H9 (cell line): Measurements from ENCODE around the gene TTC3. TPM values are rescaled to one million over a fixed set of nuclear protein-coding genes. Genes with fewer than 3 reads are reported as not detected.
A peak's percentile ranks its signal among the peaks of the same experiment; 100 is the strongest.

Source experiments
- DNase-seq: peaks from one replicate; pipeline ENCODE4 v3.0.0-alpha.2; 2017
- H2AFZ ChIP-seq: one replicate; pipeline ENCODE4 v1.6.1; 2013; ENCODE audit warnings: mild to moderate bottlenecking, low read length, control low read depth, moderate library complexity
- H2AK5ac ChIP-seq: 2 replicates; pipeline ENCODE4 v1.6.1; 2013; ENCODE audit warnings: low read length, control low read depth, mixed read lengths; ENCODE audit not compliant: insufficient read length
- H2BK120ac ChIP-seq: one replicate; pipeline ENCODE4 v1.6.1; 2013; ENCODE audit warnings: low read depth, mild to moderate bottlenecking, low read length, control low read depth, inconsistent platforms; ENCODE audit not compliant: poor library complexity, severe bottlenecking
- H2BK12ac ChIP-seq: 2 replicates; pipeline ENCODE4 v1.6.1; 2013; ENCODE audit warnings: low read length, control low read depth, mixed read lengths, low read depth; ENCODE audit not compliant: insufficient read length
- H2BK15ac ChIP-seq: 2 replicates; pipeline ENCODE4 v1.6.1; 2013; ENCODE audit warnings: low read depth, low read length, control low read depth
- H2BK20ac ChIP-seq: one replicate; pipeline ENCODE4 v1.6.1; 2013; ENCODE audit warnings: low read depth, mild to moderate bottlenecking, low read length, control low read depth, inconsistent platforms; ENCODE audit not compliant: poor library complexity, severe bottlenecking
- H2BK5ac ChIP-seq: 2 replicates; pipeline ENCODE4 v1.6.1; 2013; ENCODE audit warnings: low read length, control low read depth, mixed read lengths; ENCODE audit not compliant: insufficient read length
- H3K14ac ChIP-seq: 2 replicates; pipeline ENCODE4 v1.6.1; 2013; ENCODE audit warnings: low read length, control low read depth; ENCODE audit not compliant: insufficient read depth
- H3K18ac ChIP-seq: 2 replicates; pipeline ENCODE4 v1.6.1; 2013; ENCODE audit warnings: low read depth, mild to moderate bottlenecking, mixed read lengths, low read length, control low read depth; ENCODE audit not compliant: insufficient read length
- H3K23ac ChIP-seq: 2 replicates; pipeline ENCODE4 v1.6.1; 2013; ENCODE audit warnings: low read length, control low read depth, mixed read lengths, low read depth; ENCODE audit not compliant: insufficient read length
- H3K23me2 ChIP-seq: 2 replicates; pipeline ENCODE4 v1.6.1; 2013; ENCODE audit warnings: low read depth, mild to moderate bottlenecking, mixed read lengths, low read length, control low read depth; ENCODE audit not compliant: insufficient read length, poor library complexity, severe bottlenecking
- H3K27ac ChIP-seq: 2 replicates; pipeline ENCODE4 v1.5.1; 2013; ENCODE audit warnings: low read length, control low read depth, mixed read lengths, low read depth; ENCODE audit not compliant: insufficient read length
- H3K27me3 ChIP-seq: 2 replicates; pipeline ENCODE4 v1.6.1; 2013; ENCODE audit warnings: low read length, control low read depth, inconsistent platforms; ENCODE audit not compliant: insufficient read depth
- H3K4ac ChIP-seq: 2 replicates; pipeline ENCODE4 v1.6.1; 2013; ENCODE audit warnings: low read depth, mild to moderate bottlenecking, control low read depth, inconsistent platforms, low read length, moderate library complexity
- H3K4me1 ChIP-seq: 2 replicates; pipeline ENCODE4 v1.6.1; 2013; ENCODE audit warnings: low read length, control low read depth, inconsistent platforms; ENCODE audit not compliant: insufficient read depth
- H3K4me2 ChIP-seq: 2 replicates; pipeline ENCODE4 v1.6.1; 2013; ENCODE audit warnings: low read length, control low read depth, mixed read lengths; ENCODE audit not compliant: insufficient read length, insufficient read depth
- H3K56ac ChIP-seq: 2 replicates; pipeline ENCODE4 v1.6.1; 2013; ENCODE audit warnings: low read depth, mild to moderate bottlenecking, mixed read lengths, low read length, control low read depth; ENCODE audit not compliant: insufficient read length
- H3K79me1 ChIP-seq: 2 replicates; pipeline ENCODE4 v1.6.1; 2013; ENCODE audit warnings: low read depth, mild to moderate bottlenecking, moderate library complexity, low read length, control low read depth, inconsistent platforms; ENCODE audit not compliant: insufficient read depth, poor library complexity, severe bottlenecking
- H3K79me2 ChIP-seq: 2 replicates; pipeline ENCODE4 v1.6.1; 2013; ENCODE audit warnings: low read length, control low read depth, inconsistent platforms; ENCODE audit not compliant: insufficient read depth
- H3K9ac ChIP-seq: 2 replicates; pipeline ENCODE4 v1.6.1; 2013; ENCODE audit warnings: low read length, control low read depth, mixed read lengths; ENCODE audit not compliant: insufficient read length; ENCODE audit errors: extremely low read depth
- H3K9me3 ChIP-seq: one replicate; pipeline ENCODE4 v1.6.1; 2013; ENCODE audit warnings: low read depth, low read length, inconsistent platforms; ENCODE audit not compliant: control insufficient read depth
- H3T11ph ChIP-seq: one replicate; pipeline ENCODE4 v1.6.1; 2013; ENCODE audit warnings: mild to moderate bottlenecking, low read length, control low read depth, inconsistent platforms
- H4K20me1 ChIP-seq: one replicate; pipeline ENCODE4 v1.6.1; 2013; ENCODE audit not compliant: control insufficient read depth, insufficient read length, insufficient read depth
- H4K5ac ChIP-seq: 2 replicates; pipeline ENCODE4 v1.6.1; 2013; ENCODE audit warnings: low read depth, mild to moderate bottlenecking, mixed read lengths, low read length, control low read depth; ENCODE audit not compliant: insufficient read length
- H4K8ac ChIP-seq: replicated peaks from 2 replicates; pipeline ENCODE4 v1.6.1; 2013; ENCODE audit warnings: low read length, control low read depth, mixed read lengths, low read depth; ENCODE audit not compliant: insufficient read length
- H4K91ac ChIP-seq: 2 replicates; pipeline ENCODE4 v1.6.1; 2013; ENCODE audit warnings: low read depth, mild to moderate bottlenecking, moderate library complexity, mixed read lengths, low read length, control low read depth; ENCODE audit not compliant: insufficient read length
- H3K27ac Mint-ChIP-seq, 3 experiments: 2 replicates in 2 of 3; 3 replicates in 1 of 3; pipeline ENCODE4 v1.8.0; 2020 to 2021; ENCODE audit warnings: mixed read lengths in 3 of 3, mild to moderate bottlenecking in 1 of 3, moderate library complexity in 1 of 3
- H3K27me3 Mint-ChIP-seq: 2 replicates; pipeline ENCODE4 v1.8.0; 2021; ENCODE audit warnings: low read depth, mild to moderate bottlenecking, moderate library complexity, mixed read lengths
- H3K36me3 Mint-ChIP-seq, 3 experiments: 2 replicates in 2 of 3; 3 replicates in 1 of 3; pipeline ENCODE4 v1.8.0; 2020 to 2021; ENCODE audit warnings: low read depth in 3 of 3, mixed read lengths in 3 of 3; ENCODE audit not compliant: insufficient read depth in 1 of 3
- H3K4me1 Mint-ChIP-seq, 2 experiments: 2 replicates each; pipeline ENCODE4 v1.8.0; 2020; ENCODE audit warnings: mixed read lengths in 2 of 2
- H3K4me3 Mint-ChIP-seq, 2 experiments: 2 replicates in 1 of 2; 3 replicates in 1 of 2; pipeline ENCODE4 v1.8.0; 2020 to 2021; ENCODE audit warnings: mild to moderate bottlenecking in 2 of 2, mixed read lengths in 2 of 2, moderate library complexity in 1 of 2
- H3K9me3 Mint-ChIP-seq, 2 experiments: 2 replicates in 1 of 2; 3 replicates in 1 of 2; pipeline ENCODE4 v1.8.0; 2020; ENCODE audit warnings: mild to moderate bottlenecking in 2 of 2, mixed read lengths in 2 of 2, moderate library complexity in 1 of 2
- CTCF ChIP-seq: fragments of 200-600 bp; sonication (generic); conservative IDR thresholded peaks from 3 replicates; pipeline ENCODE4 v1.8.0; 2021; ENCODE audit warnings: antibody characterized with exemption, mild to moderate bottlenecking
- WGBS: extraction: QIAGEN DNeasy Blood & Tissue Kit; methylation state at CpG from one replicate; pipeline ENCODE4 v1.1.7; 2013; ENCODE audit warnings: missing lambda C conversion rate, low lambda C conversion rate, mixed read lengths; ENCODE audit not compliant: insufficient read length; ENCODE audit errors: extremely low coverage; 5-methylcytosine and 5-hydroxymethylcytosine counted together
- total RNA-seq: library from RNA; stranded (reverse); gene quantifications from 2 replicates; pipeline ENCODE4 v1.2.1, GENCODE V29; 2021

TTC3 gene
- total RNA-seq, 1 experiment from 2014 or later: 46.5 TPM

DNA sequence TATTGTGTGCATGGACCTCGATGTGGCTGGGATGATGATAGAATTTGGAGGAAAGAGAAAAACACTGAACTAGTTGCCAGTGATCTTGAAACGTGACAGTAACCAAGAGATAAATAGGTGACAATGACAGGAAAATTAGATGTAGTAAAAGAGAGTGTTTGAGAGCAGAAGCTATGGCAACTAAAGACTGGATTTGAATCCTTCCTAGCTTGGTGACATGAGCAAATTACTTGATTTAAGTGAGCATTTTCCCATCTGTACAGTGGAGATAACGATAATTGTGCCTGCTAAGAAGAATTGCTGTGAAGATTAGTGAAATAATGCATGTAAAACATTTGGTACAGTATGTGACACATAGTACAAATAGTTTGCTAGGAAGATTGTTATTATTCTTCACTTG, 12.7 kb downstream of the TTC3 start:
- no peaks in the 10 kb centered on the region for H3K4me1 Mint-ChIP-seq
- no peaks in the 10 kb centered on the region for H3K27me3 Mint-ChIP-seq
- Histone ChIP-seq H3K4me1 (no peaks in the 10 kb centered on the region), H3K23me2 (no peaks in the 10 kb centered on the region), H3K9me3 (no peaks in the 10 kb centered on the region), H3K4me2 (no peak overlapping the region), H2AK5ac (no peak overlapping the region), H2BK15ac (no peak overlapping the region), H2BK120ac (no peak overlapping the region), H3K56ac (no peak overlapping the region), H3K79me1 (peaks cover 6% of the 10 kb centered on the region), H3K23ac (no peak overlapping the region), H3K9ac (no peak overlapping the region), H2BK5ac (no peak overlapping the region), H2BK20ac (no peak overlapping the region), H4K5ac (peak overlapping the region; percentile 63), H4K91ac (no peak overlapping the region), H3K27ac (no peak overlapping the region), H4K20me1 (no peaks in the 10 kb centered on the region), H4K8ac (no peak overlapping the region), H2AFZ (no peak overlapping the region), H3K27me3 (no peaks in the 10 kb centered on the region), H3T11ph (no peak overlapping the region), H3K79me2 (peaks cover 5% of the 10 kb centered on the region; the same call in 1 of the 2 replicates), H3K14ac (no peak overlapping the region), H3K4ac (no peak overlapping the region), H3K18ac (no peak overlapping the region), H2BK12ac (no peak overlapping the region)
- no peak for TF ChIP-seq CTCF
- no peak overlapping the region for H3K27ac Mint-ChIP-seq
- WGBS: no CpG with 5 or more reads among the region's 3 CpGs
- 0 out of 7 replicates have a peak, but pooled peaks cover 0 to 4% (median 0%) of the 10 kb centered on the region in 3 experiments for H3K36me3 Mint-ChIP-seq
- H3K9me3 Mint-ChIP-seq: no peaks in the 10 kb centered on the region
- H3K4me3 Mint-ChIP-seq: no peak overlapping the region
- no peak for DNase-seq
